Measurements from ENCODE around the gene PARL. TPM values are rescaled to one million over a fixed set of nuclear protein-coding genes. Genes with fewer than 3 reads are reported as not detected.
A peak's percentile ranks its signal among the peaks of the same experiment; 100 is the strongest.

Gene PARL
- total and polyA plus RNA-seq, 9 of the 15 experiments (the other 6 are each of a cell fraction or from before 2014, with no cell fraction given), result 39.5 to 82.4 (median 57.4) TPM

DNA sequence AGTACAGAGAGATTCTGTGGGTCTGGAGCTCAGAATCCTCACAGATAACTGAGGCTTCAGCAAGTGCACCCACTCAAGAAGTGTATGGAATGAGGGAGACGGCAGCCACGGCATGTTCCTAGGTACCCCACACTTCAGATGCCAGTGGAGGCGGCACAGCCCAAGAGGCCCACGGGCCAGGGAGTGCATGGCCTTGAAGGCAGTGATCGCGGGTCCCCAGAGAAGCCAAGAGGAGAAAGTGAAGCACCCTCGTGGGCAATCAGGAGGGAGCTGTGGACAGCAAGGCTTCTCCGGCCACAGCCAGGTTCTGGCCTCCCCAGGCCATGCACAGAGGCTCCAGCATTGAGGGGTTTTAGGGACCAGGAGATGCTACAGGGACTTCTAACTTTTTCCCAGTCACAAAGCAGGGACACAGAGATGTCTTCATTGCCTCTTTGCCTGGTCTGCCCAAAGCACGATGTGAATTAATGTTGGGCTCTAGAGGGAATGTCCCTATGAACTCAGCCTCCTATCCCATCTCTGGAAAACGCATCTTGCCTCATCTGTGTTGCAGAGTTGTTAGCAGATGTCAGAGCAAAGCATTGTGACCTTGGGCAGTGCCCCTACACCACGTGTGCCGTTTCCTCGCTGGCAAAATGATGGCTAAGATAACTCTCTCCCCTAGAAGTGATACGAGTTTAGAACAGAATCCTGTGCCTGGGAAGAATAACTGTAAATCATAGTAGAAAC is 56.7 kb downstream of the PARL start:
- WGBS (ENCODE audit: insufficient coverage, low coverage, missing lambda C conversion rate), result 80% methylated on average over 14 of the region's 14 CpGs
- no peak overlapping the region for H2AFZ ChIP-seq (ENCODE audit: low read depth, low read length)
- H3K27me3 ChIP-seq (ENCODE audit: control insufficient read depth in 2 of 2, insufficient read depth in 2 of 2, low read length in 2 of 2), result no peaks in the 10 kb centered on the region
- ChIA-PET CTCF (ENCODE audit: low intra/inter-chr PET ratio) (no interaction called here), POLR2A (interaction anchor here (2.6 kb wide), 1 partner anchor 16 kb away, joined by 8 read pairs; no protein-coding TSS in a partner anchor)
- no peaks in the 10 kb centered on the region for H4K20me1 ChIP-seq (replicated peaks; ENCODE audit: control insufficient read depth, insufficient read depth, low read length)
- H3K4me2 ChIP-seq (ENCODE audit: insufficient read depth, low read length), result no peak overlapping the region
- DNase-seq (ENCODE audit: extremely low read depth in 1 of 4, low spot score in 3 of 4) (no peak), FAIRE-seq (no peak), ATAC-seq (no peak)
- H3K9me1 ChIP-seq (ENCODE audit: control insufficient read depth, insufficient read depth, low read length), result no peaks in the 10 kb centered on the region
- H3K27ac ChIP-seq (ENCODE audit: extremely low read depth, low read depth, low read length), result no peak overlapping the region
- H3K4me3 ChIP-seq, result no peak overlapping the region
- H3K4me1 ChIP-seq (replicated peaks in 1 of 2; ENCODE audit: control insufficient read depth in 2 of 2, insufficient read depth in 2 of 2, low read length in 2 of 2), result no peaks in the 10 kb centered on the region
- H3K9ac ChIP-seq (ENCODE audit: insufficient read depth in 1 of 2, low read depth in 2 of 2, low read length in 2 of 2), result no peak overlapping the region
- no peak for TF ChIP-seq ZNF311 (CRISPR knock-in tag; IDR thresholded peaks at IDR 0.05)
- TF ChIP-seq NEUROD1 (IDR thresholded peaks at IDR 0.05; ENCODE audit: borderline replicate concordance, low read depth, low read length, partially characterized antibody), result no peak
- peak; percentile 24; the same call in 1 of the 2 replicates for TF ChIP-seq POLR2G (IDR thresholded peaks at IDR 0.05; ENCODE audit: low read depth, low read length)
- no TSS peak for BruUV-seq (replicated peaks)
- in situ Hi-C loops (cut with MboI), result no loop called here
- H3K9me3 ChIP-seq (replicated peaks; ENCODE audit: control insufficient read depth, insufficient read depth, low read depth, low read length), result no peaks in the 10 kb centered on the region
- intact Hi-C loops (cut with micrococcal nuclease), result no loop called here
- no peaks in the 10 kb centered on the region for H3K79me2 ChIP-seq (ENCODE audit: control insufficient read depth, insufficient read depth, low read length)
- H3K36me3 ChIP-seq (ENCODE audit: control insufficient read depth, insufficient read depth, low read length), result peaks cover 38% of the 10 kb centered on the region; the same call in 2 of the 3 replicates
